Stimulated activated CD4-positive, alpha-beta T cell treated with anti-CD3 and anti-CD28 coated beads, Interleukin-1b, Interleukin-23, amount 100 ng/mL, for 4 hours (primary cell): ENCODE results near the gene KCNN3.

ENCODE experiments used
- DNase-seq, 2 donors: peaks; one replicate each; pipeline ENCODE4 v3.0.0-alpha.2; 2020; ENCODE audit warnings: low read depth in 2 of 2

KCNN3 gene

DNA sequence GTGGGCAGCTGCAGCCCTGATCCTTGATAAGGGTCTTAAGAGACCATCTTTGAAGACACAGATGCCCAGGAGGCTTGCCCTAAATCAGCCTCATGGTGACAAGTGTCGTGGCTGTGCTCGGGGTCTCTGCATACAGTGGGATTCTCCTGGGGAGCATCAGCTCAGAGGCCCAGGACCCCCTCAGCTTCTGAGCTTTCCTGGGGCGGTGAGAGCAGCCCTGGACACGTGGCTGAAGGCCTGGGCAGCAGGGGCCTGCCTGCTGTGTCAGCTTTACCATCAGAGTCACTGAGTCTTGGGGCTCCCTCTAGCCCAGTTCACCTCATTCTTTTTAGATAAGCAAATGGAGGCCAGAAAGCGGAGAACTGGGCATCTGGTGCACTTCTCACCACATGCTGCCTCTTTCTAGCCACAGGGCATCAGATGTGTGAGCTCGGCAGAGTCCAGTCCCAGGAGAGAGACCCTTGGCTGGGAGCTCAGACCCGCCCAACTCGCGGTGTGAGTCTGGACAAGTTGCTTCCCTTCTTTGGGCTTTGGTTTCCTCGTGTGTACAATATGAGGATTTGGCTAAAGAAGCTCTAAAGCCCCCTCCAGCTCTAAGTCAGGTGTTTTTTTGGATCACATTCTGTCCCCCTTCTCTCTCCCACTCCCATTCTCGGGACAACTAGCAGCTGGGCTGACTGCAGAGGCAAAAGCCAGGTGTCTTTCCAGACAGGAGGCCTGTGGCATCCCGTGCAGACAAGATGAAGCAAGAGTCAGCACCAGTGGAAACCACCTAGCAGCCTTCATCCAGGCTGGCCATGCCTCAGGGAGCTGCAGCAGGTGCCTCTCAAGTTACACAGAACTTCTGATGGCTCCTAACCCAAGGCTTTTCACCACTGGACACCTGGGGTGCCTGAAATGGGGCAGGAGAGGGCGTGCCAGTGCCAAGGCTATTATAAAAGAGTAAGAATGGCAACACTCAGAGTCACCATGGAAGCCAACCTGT lies 119.1 kb downstream of the KCNN3 start:
- no peak for DNase-seq

GRCh38 chr1:154749078-154749760 lies 120.9 kb downstream of the KCNN3 start:
- peak in 1 of 2 donors; percentile 22 for DNase-seq

- DNase-seq = no peak
These were observed 121.7 kb downstream of the KCNN3 start for GRCh38 chr1:154748405-154748775.

- peak in 1 of 2 donors; percentile 45 for DNase-seq
These were observed 122.2 kb downstream of the KCNN3 start for GRCh38 chr1:154747740-154748404.

DNA sequence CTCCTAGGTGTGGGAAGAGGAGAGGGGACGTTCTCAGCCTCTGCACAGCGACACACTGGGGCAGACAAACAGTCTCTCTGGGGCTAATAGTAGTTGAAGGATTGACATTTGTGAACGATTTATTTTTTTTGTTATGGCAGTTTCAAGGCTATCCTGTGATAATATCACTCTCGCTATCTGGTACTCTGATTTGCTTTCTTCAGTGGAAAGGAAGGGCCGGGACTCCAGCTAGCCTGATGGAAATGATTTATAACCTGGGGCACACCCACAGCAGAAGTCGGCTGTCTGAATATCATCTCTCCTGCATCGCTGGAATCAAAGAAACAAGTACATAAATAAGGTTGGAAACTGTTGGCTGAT lies 122.7 kb downstream of the KCNN3 start:
- no peak for DNase-seq

DNA sequence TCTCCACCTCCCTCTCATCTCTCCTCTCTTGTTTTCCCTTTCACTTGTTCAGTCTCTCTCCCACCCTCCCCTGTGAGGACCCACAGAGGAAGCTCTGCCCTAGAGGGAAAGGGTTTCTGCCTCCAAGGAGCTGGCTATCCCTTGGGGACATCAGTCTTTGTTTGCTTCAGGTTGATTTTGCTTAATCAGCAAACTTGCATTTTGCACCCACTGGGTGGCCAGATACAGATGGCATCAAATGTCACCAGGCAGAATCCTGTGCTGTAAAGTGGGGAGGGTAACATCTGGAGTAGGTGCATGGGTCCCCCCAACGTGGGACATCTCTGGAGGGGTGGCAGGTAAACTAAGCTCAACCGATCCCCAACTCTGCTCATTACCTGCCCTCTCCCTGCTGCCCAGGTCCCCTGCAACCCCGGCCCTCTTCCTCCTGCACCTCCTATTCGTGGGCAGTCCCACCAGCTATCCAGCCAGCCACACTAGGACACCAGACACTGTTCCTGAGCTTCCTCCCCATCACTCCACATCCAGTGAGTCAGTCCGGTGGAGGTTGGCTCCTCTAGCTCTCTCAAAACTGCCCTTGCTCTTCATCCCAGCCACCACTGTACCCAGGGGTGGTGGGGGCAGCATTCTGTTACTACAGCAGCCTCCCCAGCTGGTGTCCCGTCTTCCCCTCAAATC lies 123.3 kb downstream of the KCNN3 start:
- DNase-seq = no peak

DNA sequence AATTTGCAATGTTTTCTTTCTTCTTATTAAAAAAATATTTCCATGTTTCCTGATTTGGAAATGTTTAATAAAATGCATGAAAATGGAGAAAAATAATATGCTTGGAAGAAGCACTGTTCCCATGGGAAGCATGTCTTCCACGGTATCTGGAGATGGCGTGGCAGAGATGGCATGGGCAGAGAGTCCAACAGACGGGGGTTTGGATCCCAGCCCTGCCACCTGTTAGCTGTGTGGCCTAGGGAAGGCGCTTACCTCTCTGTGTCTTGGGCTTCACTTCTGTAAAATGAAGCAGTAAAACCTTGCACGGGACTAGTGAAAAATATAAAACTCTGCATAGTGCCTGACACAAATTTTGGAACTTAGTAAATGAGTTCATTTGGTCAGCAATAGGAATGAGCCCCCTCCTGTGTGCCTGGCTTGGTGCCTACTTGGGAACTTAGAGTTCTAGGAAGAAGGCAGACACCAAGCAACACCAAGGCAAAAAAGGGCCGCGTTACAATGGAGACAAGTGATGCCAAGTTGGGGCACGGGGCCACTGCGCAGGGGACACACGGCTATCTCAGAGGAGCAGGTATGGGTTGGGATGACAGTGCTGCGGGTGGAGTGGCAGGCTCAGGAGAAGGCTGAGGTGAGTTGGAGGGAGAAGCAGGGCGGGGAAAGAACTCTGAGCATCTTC lies 124.2 kb downstream of the KCNN3 start:
- DNase-seq = no peak

- DNase-seq = no peak
These were observed 124.8 kb downstream of the KCNN3 start for GRCh38 chr1:154745286-154745731.

- DNase-seq = no peak
These were observed 125.6 kb downstream of the KCNN3 start for GRCh38 chr1:154744352-154745035.

GRCh38 chr1:154743526-154744036 lies 126.5 kb downstream of the KCNN3 start:
- no peak for DNase-seq

GRCh38 chr1:154742606-154743005 lies 127.5 kb downstream of the KCNN3 start:
- DNase-seq = no peak

DNA sequence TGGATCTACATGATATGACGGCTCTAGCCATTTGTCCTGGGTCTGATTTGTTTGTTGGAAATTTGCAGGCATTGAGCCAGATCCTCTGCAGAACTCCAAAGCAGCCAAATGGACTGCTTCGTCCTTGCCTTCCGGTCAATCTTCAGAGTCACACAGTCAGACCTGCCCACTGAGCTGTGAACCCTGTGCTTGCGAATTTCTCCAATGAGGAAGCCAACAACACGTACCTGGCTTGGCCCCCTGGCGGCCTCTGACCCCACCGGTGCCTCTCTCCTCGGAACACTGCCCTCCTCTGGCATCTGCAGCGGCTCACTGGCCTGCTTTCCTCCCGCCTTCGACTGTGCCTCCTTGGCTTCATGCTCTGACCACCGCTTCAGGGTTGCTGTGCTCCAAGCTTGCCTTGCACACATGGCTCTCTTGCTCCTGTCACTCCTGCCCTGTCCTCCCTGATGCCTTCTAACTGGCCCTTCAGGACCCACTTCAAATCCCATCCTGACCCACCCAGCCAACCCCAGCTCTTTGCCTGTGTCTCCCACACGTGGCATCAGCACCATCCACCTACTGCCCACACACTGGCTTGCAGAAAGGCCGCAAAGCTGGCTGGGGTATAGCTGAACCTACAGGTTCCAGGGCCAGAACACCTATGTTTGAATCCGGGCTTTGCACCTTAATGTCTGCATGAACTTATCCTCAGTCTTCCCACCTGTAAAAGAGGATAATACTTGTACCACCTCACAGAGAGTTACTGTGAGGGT lies 128.2 kb downstream of the KCNN3 start:
- no peak for DNase-seq

GRCh38 chr1:154741327-154741726 lies 128.8 kb downstream of the KCNN3 start:
- DNase-seq = no peak

DNA sequence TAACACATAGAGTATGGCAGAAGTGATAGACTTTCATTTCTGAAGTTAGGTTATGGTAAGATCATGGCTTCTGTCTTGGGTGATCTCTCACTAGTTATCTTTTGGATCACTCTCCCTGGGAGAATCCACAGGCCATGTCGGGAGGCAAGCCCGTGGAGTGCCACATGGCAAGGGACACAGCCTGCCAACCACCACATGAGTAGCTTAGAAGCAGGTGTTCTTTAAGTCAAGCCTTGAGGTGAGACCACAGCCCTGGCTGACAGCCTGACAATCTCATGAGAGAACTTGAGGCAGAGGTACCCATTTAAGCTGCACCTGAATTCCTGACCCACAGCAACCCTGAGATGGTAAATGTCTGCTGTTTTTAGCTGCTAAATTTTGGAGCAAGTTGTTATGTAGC lies 130.4 kb downstream of the KCNN3 start:
- no peak for DNase-seq

DNA sequence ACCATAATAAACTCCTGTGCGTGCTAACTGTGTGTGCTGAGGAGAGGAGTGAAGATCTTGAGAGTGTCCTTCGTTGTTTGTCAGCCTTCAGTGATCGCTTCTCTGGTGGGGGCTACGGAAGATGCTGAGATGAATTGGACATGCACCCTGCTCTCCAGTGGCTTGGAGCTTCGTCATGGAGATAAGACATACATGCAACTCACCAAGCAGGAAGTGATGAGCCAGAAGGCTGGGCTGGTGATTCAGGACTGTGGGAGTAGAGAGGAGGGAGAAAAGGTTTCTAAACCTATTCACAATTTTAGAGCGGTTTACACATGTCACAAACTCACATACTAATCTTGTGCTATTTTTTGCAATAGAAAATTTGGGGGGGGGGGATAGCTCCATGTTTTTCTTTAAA lies 133.2 kb downstream of the KCNN3 start:
- DNase-seq = peak in 1 of 2 donors; percentile 26

DNA sequence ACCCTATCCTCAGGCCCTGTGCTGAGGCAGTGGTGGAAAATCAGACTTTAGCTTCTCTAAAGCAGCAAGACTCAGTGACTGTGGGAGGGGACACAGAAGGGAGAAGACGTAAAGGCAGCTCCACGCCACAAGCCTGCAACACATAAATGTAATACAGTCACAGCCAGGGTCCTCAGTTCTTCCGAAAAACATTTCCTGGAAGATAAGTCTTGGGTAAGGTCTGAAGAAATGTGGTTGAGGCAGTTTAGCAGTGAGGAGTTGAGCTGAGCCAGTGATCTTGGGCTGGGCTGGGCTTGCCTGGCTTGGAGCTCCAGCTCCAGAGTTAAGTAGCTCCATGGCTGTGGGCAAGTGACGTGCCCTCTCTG lies 134.3 kb downstream of the KCNN3 start:
- no peak for DNase-seq

DNA sequence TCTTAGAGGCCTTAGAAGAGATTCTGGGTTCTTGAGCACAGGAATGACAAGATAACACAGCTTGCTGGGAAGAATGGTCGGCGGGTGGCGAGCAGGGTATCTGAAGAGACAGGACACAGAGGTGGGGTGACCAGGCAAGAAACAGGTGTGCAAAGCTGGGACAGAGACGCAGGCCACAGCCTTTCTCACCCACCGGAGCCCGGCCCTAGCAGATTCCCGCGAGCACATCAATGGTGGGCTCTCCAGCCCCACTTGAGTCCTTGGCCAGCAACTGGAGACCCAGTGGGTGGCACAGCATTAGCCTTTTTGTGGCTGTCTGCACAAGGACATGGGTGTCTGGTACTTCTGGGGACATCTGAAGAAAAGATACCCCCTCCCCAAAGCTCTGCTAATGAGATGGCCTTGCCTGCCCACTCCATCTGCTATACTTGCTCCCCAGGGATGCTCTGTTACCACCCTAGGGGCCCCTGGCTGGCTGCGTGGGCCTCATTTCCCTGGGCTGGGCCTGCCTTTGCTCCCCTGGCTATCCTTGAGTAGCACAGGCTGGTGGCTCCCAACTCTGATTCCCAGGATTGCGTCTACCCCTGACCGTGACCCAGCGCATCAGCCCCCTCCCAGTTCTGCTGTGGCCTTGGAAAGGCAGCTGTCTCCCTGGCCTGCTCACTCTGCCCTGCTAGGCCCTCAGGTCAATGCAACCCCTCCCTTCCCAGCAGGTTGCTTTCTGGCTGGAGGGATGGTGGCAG lies 134.8 kb downstream of the KCNN3 start:
- no peak for DNase-seq

DNA sequence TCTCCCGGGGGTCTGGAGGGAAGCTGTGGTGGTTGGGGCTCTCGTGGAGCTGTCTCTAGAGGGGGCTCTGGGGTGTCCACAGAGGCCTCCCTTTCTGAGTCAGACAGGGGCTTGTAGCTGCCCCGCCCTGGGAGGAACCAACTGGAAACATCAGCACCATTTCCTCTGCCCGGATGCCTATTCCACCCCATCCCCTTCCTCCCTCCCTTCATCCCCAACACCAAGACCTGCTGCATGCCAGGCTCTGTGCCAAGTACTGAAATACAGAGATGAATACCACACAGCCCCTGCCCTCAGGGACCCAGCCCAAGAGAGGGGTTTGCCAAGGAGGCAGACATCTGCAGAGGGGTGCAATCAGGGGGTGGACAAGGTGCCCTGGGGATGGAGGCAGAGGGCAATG lies 136.5 kb downstream of the KCNN3 start:
- no peak for DNase-seq

- DNase-seq = no peak
These were observed 139.0 kb downstream of the KCNN3 start for GRCh38 chr1:154730986-154731489.
